ENCODE data around the gene EIF2B2.
"Not testable (repeated sequence)": the region's sequence is repeated elsewhere in the genome, so short reads cannot be mapped to it uniquely, and the experiment has no call there.

The EIF2B2 gene

DNA sequence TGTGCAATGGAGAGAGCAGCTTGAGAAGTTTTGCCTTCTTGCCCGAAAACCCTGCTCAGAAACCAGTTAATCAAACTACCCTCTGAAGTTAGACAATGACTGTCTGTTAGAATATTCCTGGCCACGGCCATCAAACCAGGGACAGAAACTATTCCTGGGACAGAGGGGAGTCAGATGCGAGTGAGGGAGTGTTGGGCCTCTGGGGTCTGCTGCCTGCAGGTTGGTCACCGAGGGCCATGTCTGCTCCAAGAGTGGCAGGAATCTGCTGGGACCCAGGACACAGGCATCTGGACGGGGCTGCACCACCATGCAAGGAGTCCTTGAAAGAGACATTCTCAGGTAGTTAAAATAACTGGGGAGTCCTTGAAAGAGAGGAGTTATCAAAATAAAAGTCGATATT is 16.9 kb upstream of the EIF2B2 start:
- Histone ChIP-seq H4K20me1 (no peaks in the 10 kb centered on the region), H3K9me3 (no peaks in the 10 kb centered on the region), H3K36me3 (no peaks in the 10 kb centered on the region), H3K27me3 (no peaks in the 10 kb centered on the region), H3K9ac (no peak overlapping the region), H3K27ac (no peak overlapping the region), H3K4me3 (no peak overlapping the region), H3K4me1 (peaks cover 24% of the 10 kb centered on the region), H3K4me2 (no peak overlapping the region)
- no peak for TF ChIP-seq Cebpa-rat (IDR thresholded peaks at IDR 0.05)

DNA sequence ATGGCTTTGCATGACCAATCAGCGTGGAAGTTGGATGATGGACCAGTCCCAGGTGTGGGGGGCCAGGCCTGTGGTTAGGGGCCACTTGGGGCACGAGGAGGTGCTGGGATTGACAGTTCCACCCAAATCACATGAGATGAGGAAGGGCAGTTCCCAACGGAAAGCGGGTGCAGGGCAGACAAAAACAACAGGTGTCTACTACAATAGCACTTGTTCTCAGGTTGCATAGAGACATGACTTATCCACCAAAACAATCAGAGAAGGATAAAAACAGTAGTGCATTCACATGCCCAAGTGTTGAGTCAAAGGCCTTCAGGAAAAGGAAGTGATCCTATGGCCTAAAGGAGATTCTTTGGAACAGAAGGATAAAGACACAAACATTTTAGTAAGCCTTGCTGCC is 14.6 kb upstream of the EIF2B2 start:
- Histone ChIP-seq H3K9me3 (no peaks in the 10 kb centered on the region), H3K27ac (no peak overlapping the region), H4K20me1 (no peaks in the 10 kb centered on the region), H3K4me1 (peaks cover 16% of the 10 kb centered on the region), H3K9ac (no peak overlapping the region), H3K27me3 (no peaks in the 10 kb centered on the region), H3K36me3 (no peaks in the 10 kb centered on the region), H3K4me2 (no peak overlapping the region), H3K4me3 (no peak overlapping the region)
- TF ChIP-seq Cebpa-rat (IDR thresholded peaks at IDR 0.05) = no peak

DNA sequence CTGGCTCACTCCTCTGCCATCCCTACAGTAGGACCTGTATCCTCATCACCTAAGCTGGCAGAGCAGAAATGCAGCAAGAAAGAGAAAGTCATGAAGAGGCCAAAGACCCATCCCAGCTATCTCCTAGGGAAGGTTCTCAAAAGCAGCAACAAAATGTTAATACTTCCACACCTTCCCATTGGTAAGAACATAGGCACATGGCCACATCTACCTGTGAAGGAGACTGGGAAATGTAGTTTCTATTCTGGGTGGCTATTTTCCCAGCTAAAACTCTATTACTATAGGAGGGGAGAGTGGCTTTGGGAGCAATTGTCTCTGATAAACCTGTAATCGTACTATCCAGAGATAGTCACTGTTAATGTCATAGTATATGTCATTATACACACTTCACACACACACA is 13.7 kb upstream of the EIF2B2 start:
- Histone ChIP-seq H3K27ac (no peak overlapping the region), H3K4me2 (no peak overlapping the region), H3K27me3 (no peaks in the 10 kb centered on the region)

DNA sequence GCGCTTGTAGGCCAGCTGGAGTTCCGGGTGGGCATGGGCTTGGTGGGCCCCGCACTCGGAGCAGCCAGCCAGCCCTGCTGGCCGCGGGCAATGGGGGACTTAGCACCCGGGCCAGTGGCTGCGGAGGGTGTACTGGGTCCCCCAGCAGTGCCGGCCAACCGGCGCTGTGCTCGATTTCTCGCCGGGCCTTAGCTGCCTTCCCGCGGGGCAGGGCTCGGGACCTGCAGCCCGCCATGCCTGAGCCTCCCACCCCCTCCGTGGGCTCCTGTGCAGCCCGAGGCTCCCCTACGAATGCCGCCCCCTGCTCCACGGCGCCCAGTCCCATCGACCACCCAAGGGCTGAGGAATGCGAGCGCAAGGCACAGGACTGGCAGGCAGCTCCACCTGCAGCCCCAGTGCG is 8.5 kb upstream of the EIF2B2 start:
- not testable (repeated sequence) for H3K36me3 ChIP-seq, H3K9ac ChIP-seq

More for the DNA sequence above, 13.7 kb upstream of the EIF2B2 start:
- Histone ChIP-seq H3K4me1 (peaks cover 16% of the 10 kb centered on the region), H3K36me3 (no peaks in the 10 kb centered on the region), H3K4me3 (no peak overlapping the region), H3K9me3 (no peaks in the 10 kb centered on the region), H4K20me1 (no peaks in the 10 kb centered on the region), H3K9ac (no peak overlapping the region)
- no peak for TF ChIP-seq Cebpa-rat (IDR thresholded peaks at IDR 0.05)

DNA sequence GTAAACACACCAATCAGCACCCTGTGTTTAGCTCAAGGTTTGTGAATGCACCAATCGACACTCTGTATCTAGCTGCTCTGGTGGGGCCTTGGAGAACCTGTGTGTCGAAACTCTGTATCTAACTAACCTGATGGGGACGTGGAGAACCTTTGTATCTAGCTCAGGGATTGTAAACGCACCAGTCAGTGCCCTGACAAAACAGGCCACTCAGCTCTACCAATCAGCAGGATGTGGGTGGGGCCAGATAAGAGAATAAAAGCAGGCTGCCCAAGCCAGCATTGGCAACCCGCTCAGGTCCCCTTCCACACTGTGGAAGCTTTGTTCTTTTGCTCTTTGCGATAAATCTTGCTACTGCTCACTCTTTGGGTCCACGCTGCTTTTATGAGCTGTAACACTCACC is 6.9 kb upstream of the EIF2B2 start:
- not testable (repeated sequence) for H3K4me1 ChIP-seq, H4K20me1 ChIP-seq, H3K36me3 ChIP-seq, H3K9ac ChIP-seq, H3K27ac ChIP-seq, H3K27me3 ChIP-seq, H3K4me3 ChIP-seq, H3K4me2 ChIP-seq
- peaks cover 11% of the 10 kb centered on the region for H3K9me3 ChIP-seq

More for the DNA sequence above, 8.5 kb upstream of the EIF2B2 start:
- H4K20me1 ChIP-seq, H3K4me2 ChIP-seq, H3K27ac ChIP-seq, H3K27me3 ChIP-seq, H3K4me3 ChIP-seq, H3K4me1 ChIP-seq, H3K9me3 ChIP-seq: not testable (repeated sequence)

DNA sequence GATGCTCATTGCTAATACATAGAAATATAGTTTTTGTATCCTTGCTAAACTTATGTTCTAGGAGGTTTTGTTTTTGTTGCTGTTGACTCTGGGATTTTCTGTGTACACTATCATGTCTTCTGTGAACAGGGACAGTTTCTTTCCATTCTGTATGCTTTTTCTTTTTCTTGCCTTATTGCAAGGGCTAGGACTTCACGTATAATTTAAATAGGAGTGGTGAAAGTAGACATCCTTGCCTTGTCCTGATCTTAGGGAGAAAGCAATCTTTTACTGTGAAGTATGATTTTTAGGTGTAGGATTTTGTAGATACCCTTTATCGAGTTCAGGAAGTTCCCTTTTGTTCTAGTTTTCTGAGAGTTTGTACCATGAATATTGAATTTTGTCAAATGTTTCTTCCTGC is 1.5 kb upstream of the EIF2B2 start:
- no peak overlapping the region for H3K9ac ChIP-seq

DNA sequence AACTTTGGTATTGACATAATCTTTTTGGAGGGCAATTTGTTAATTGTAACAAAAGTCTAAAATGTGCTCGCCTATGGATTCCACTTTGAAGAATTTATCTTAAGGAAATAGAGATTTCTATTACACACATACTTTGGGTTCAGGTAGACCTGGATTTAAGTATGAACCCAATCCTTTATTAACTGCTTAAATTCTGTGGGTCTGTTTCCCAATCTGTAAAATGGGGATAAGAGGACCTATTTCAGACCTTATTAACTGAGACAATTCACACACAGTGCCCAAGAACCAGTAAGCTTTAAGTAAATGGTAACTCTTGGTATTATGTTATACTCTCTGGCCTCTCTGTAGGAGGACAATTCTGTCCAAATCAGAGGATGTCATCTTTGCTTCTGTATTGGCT is 822 bp upstream of the EIF2B2 start:
- Histone ChIP-seq H3K4me3 (peak overlapping the region; percentile 82), H4K20me1 (peaks cover 5% of the 10 kb centered on the region; the same call in 1 of the 2 replicates), H3K4me2 (peak overlapping the region; percentile 96), H3K9ac (peak overlapping the region; percentile 68), H3K36me3 (peaks cover 24% of the 10 kb centered on the region), H3K4me1 (peaks cover 19% of the 10 kb centered on the region), H3K27ac (peak overlapping the region; percentile 83), H3K9me3 (peaks cover 10% of the 10 kb centered on the region; the same call in 1 of the 2 replicates), H3K27me3 (no peaks in the 10 kb centered on the region)
- TF ChIP-seq Cebpa-rat (IDR thresholded peaks at IDR 0.05) = no peak

More for the DNA sequence above, 1.5 kb upstream of the EIF2B2 start:
- H3K27me3 ChIP-seq = no peaks in the 10 kb centered on the region
- no peak overlapping the region for H3K4me3 ChIP-seq
- no peak for TF ChIP-seq Cebpa-rat (IDR thresholded peaks at IDR 0.05)
- H3K4me1 ChIP-seq = peaks cover 19% of the 10 kb centered on the region
- H3K36me3 ChIP-seq = peaks cover 17% of the 10 kb centered on the region
- H4K20me1 ChIP-seq = peaks cover under 1% of the 10 kb centered on the region; the same call in 1 of the 2 replicates
- no peak overlapping the region for H3K27ac ChIP-seq
- peaks cover 16% of the 10 kb centered on the region for H3K9me3 ChIP-seq
- H3K4me2 ChIP-seq = no peak overlapping the region

DNA sequence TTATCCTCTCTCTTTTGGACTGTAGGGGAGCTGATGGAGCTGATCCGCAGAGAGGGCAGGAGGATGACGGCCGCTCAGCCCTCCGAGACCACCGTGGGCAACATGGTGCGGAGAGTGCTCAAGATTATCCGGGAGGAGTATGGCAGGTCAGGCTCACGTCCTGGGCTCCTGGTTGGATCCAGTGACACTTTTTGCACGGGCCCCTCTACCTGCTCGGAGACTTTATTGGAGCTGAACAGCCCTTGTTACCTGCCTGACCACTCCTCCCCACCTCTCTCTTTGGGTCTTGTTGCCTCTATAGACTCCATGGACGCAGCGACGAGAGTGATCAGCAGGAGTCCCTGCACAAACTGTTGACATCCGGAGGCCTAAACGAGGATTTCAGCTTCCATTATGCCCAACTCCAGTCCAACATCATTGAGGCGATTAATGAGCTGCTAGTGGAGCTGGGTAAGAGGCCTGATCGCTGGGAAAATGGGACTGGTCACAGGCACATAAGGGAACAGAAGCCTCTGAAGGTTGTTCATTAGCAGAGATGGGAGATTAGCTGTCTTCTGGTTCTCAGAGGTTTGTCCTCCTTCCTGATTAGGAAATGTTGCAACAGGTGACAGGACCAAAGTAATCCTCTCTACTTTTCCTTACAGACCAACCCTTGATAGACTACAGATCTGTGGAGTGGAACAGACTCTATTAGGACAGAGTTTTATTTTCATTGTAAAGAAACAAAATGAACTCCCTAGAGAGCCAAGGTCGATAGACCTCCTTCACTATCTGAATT is 718 bp downstream of the EIF2B2 start:
- Histone ChIP-seq H3K4me1 (peaks cover 19% of the 10 kb centered on the region), H3K4me2 (peak overlapping the region; percentile 96), H3K36me3 (peaks cover 39% of the 10 kb centered on the region), H3K4me3 (peak overlapping the region; percentile 82), H3K9me3 (peaks cover 10% of the 10 kb centered on the region; the same call in 1 of the 2 replicates), H3K27me3 (no peaks in the 10 kb centered on the region), H3K9ac (peak overlapping the region; percentile 83), H3K27ac (peak overlapping the region; percentile 83), H4K20me1 (peaks cover 7% of the 10 kb centered on the region; the same call in 1 of the 2 replicates)
- no peak for TF ChIP-seq Cebpa-rat (IDR thresholded peaks at IDR 0.05)

DNA sequence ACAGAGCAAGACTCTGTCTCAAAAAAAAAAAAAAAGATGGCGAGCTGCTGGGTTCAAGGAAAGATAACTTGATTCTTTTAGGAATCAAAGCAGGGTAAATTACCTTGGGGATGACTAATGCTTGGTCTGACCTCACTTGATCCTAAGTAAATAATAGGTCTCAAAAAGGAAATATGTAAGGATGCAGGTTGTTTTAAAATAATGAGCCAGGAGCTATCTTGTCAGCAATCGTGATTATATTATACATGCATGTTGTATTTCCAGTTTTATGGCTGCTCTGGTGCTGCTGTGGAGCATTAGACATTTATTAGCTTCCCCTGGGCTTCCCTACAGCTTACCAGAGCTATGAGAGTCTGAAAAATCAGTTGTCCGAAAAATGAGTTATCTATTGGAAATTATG is 2.6 kb downstream of the EIF2B2 start:
- no peaks in the 10 kb centered on the region for H3K27me3 ChIP-seq
- no peak overlapping the region for H3K9ac ChIP-seq
- H3K36me3 ChIP-seq = peaks cover 58% of the 10 kb centered on the region
- peaks cover 19% of the 10 kb centered on the region for H3K4me1 ChIP-seq
- H3K27ac ChIP-seq = no peak overlapping the region
- H3K9me3 ChIP-seq = peaks cover 10% of the 10 kb centered on the region; the same call in 1 of the 2 replicates
- H3K4me3 ChIP-seq = no peak overlapping the region
- no peak for TF ChIP-seq Cebpa-rat (IDR thresholded peaks at IDR 0.05)
- peaks cover 11% of the 10 kb centered on the region; the same call in 1 of the 2 replicates for H4K20me1 ChIP-seq
- no peak overlapping the region for H3K4me2 ChIP-seq

DNA sequence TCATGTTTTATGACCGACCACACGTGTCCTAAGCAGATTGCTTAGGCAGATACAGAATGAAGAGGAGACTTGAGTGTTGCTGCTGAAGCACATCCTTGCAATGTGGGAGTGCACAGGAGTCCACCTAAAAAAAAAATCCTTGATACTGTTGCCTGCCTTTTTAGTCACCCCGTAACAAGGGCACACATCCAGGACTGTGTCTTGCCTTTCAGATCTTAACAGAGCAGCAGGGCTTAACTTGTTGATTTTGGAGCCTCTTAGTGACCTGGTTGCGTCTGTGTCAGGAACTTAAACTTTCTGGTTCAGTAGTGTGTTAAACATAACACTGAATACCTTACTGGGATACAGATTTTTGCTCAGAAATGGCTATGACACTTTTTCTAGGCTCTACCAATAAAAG is 6.5 kb downstream of the EIF2B2 start:
- H3K27me3 ChIP-seq = no peaks in the 10 kb centered on the region
- no peak overlapping the region for H3K9ac ChIP-seq
- peaks cover 10% of the 10 kb centered on the region for H3K4me1 ChIP-seq
- no peak for TF ChIP-seq Cebpa-rat (IDR thresholded peaks at IDR 0.05)
- no peak overlapping the region for H3K4me3 ChIP-seq
- peaks cover 17% of the 10 kb centered on the region; the same call in 1 of the 2 replicates for H4K20me1 ChIP-seq
- H3K27ac ChIP-seq = no peak overlapping the region
- no peak overlapping the region for H3K4me2 ChIP-seq
- peaks cover 94% of the 10 kb centered on the region for H3K36me3 ChIP-seq
- no peaks in the 10 kb centered on the region for H3K9me3 ChIP-seq

Measured in BLaER1 (cell line).